Measurements from ENCODE around the gene RELT.

- TF ChIP-seq EP300 (IDR thresholded peaks at IDR 0.05) (no peak), CTCF (IDR thresholded peaks at IDR 0.05) (no peak), POLR2A (IDR thresholded peaks at IDR 0.05) (no peak), POLR2AphosphoS5 (IDR thresholded peaks at IDR 0.05) (no peak)
Observed at GRCh38 chr11:73365352-73366264, 10.6 kb upstream of the RELT start.
